Stimulated activated CD4-positive, alpha-beta T cell treated with anti-CD3 and anti-CD28 coated beads, Interleukin-4, amount 100 ng/mL, for 24 hours (primary cell): Measurements from ENCODE around the gene FBXO17.
"Not testable (repeated sequence)": the region's sequence is repeated elsewhere in the genome, so short reads cannot be mapped to it uniquely, and the experiment has no call there.

ENCODE experiments used
- DNase-seq: peaks from one replicate; pipeline ENCODE4 v3.0.0-alpha.2; 2020

FBXO17 gene

GRCh38 chr19:38975214-38975860 is at the start of gene FBXO17:
Gene FBXO17, minus strand, starts transcription at chr19:38975742. Its CDS starts 25,423 bp downstream, at chr19:38950319.
- DNase-seq: no peak

- no peak for DNase-seq
Measured at GRCh38 chr19:39024875-39025641, 49.5 kb upstream of the FBXO17 start.

GRCh38 chr19:39021063-39021462 is 45.5 kb upstream of the FBXO17 start:
- no peak for DNase-seq

- DNase-seq: no peak
Measured at GRCh38 chr19:39017646-39018045, 42.1 kb upstream of the FBXO17 start.

- DNase-seq: no peak
Measured at GRCh38 chr19:39017026-39017425, 41.5 kb upstream of the FBXO17 start.

- DNase-seq: no peak
Measured at GRCh38 chr19:39014037-39014436, 38.5 kb upstream of the FBXO17 start.

GRCh38 chr19:39009001-39009400 is 33.5 kb upstream of the FBXO17 start:
- DNase-seq: no peak

- no peak for DNase-seq
Measured at GRCh38 chr19:39008137-39008536, 32.6 kb upstream of the FBXO17 start.

- no peak for DNase-seq
Measured at GRCh38 chr19:39007096-39007495, 31.6 kb upstream of the FBXO17 start.

GRCh38 chr19:39004403-39004802 is 28.9 kb upstream of the FBXO17 start:
- DNase-seq: no peak

GRCh38 chr19:39003796-39004195 is 28.3 kb upstream of the FBXO17 start:
- DNase-seq: no peak

GRCh38 chr19:39003188-39003587 is 27.6 kb upstream of the FBXO17 start:
- no peak for DNase-seq

GRCh38 chr19:39001041-39001440 is 25.5 kb upstream of the FBXO17 start:
- DNase-seq: no peak

- not testable (repeated sequence) for DNase-seq
Measured at GRCh38 chr19:38997576-38997975, 22.0 kb upstream of the FBXO17 start.

- DNase-seq: no peak
Measured at GRCh38 chr19:38993271-38993670, 17.7 kb upstream of the FBXO17 start.

- no peak for DNase-seq
Measured at GRCh38 chr19:38990949-38991697, 15.6 kb upstream of the FBXO17 start.

GRCh38 chr19:38989614-38990013 is 14.1 kb upstream of the FBXO17 start:
- DNase-seq: not testable (repeated sequence)

- no peak for DNase-seq
Measured at GRCh38 chr19:38989066-38989605, 13.6 kb upstream of the FBXO17 start.

- DNase-seq: not testable (repeated sequence)
Measured at GRCh38 chr19:38988627-38989026, 13.1 kb upstream of the FBXO17 start.

- DNase-seq: not testable (repeated sequence)
Measured at GRCh38 chr19:38987745-38988144, 12.2 kb upstream of the FBXO17 start.

- no peak for DNase-seq
Measured at GRCh38 chr19:38985262-38985661, 9.7 kb upstream of the FBXO17 start.

- DNase-seq: no peak
Measured at GRCh38 chr19:38980583-38981374, 5.2 kb upstream of the FBXO17 start.

- DNase-seq: no peak
Measured at GRCh38 chr19:38979812-38980211, 4.3 kb upstream of the FBXO17 start.
